Mesothelial cell of epicardium (in vitro differentiated cells): Measurements from ENCODE around the gene NEIL3. TPM values are rescaled to one million over a fixed set of nuclear protein-coding genes. Genes with fewer than 3 reads are reported as not detected.

Experiments
- DNase-seq, 2 experiments: peaks; one replicate each; pipeline ENCODE4 v3.0.0; 2021; ENCODE audit warnings: low spot score in 2 of 2; ENCODE audit not compliant: unreplicated experiment in 2 of 2
- H3K27ac Mint-ChIP-seq: 2 replicates; pipeline ENCODE4 v1.8.0; 2021; ENCODE audit warnings: mixed read lengths
- H3K27me3 Mint-ChIP-seq: 2 replicates; pipeline ENCODE4 v1.8.0; 2021; ENCODE audit warnings: low read depth, mixed read lengths
- H3K36me3 Mint-ChIP-seq: 2 replicates; pipeline ENCODE4 v1.8.0; 2021; ENCODE audit warnings: mixed read lengths
- H3K4me1 Mint-ChIP-seq: 2 replicates; pipeline ENCODE4 v1.8.0; 2021; ENCODE audit warnings: mixed read lengths
- H3K4me3 Mint-ChIP-seq: 2 replicates; pipeline ENCODE4 v1.8.0; 2021; ENCODE audit warnings: mild to moderate bottlenecking, moderate library complexity, mixed read lengths
- H3K9me3 Mint-ChIP-seq: 2 replicates; pipeline ENCODE4 v1.8.0; 2021; ENCODE audit warnings: mixed read lengths
- CTCF ChIP-seq: fragments of 200-600 bp; sonication (generic); IDR thresholded peaks from one replicate; pipeline ENCODE4 v1.5.0; 2021; ENCODE audit warnings: antibody characterized with exemption; ENCODE audit not compliant: unreplicated experiment
- total RNA-seq: library from RNA; stranded (reverse); gene quantifications from 3 replicates; pipeline ENCODE4 v1.2.1, GENCODE V29; 2021

NEIL3 gene
- total RNA-seq, 1 donor from 2014 or later = 6.2 TPM

- no peak overlapping the region for H3K27ac Mint-ChIP-seq
These were observed 41.8 kb upstream of the NEIL3 start for GRCh38 chr4:177267911-177268310.

GRCh38 chr4:177271091-177271490, 38.6 kb upstream of the NEIL3 start:
- Mint-ChIP-seq H3K27me3 (no peaks in the 10 kb centered on the region), H3K9me3 (no peaks in the 10 kb centered on the region), H3K27ac (no peak overlapping the region), H3K4me3 (no peak overlapping the region), H3K4me1 (peaks cover 16% of the 10 kb centered on the region), H3K36me3 (no peaks in the 10 kb centered on the region)
- no peak for DNase-seq
- TF ChIP-seq CTCF = no peak

More at GRCh38 chr4:177267911-177268310, 41.8 kb upstream of the NEIL3 start:
- no peak for DNase-seq
- no peak overlapping the region for H3K4me3 Mint-ChIP-seq
- peaks cover 25% of the 10 kb centered on the region for H3K4me1 Mint-ChIP-seq
- H3K27me3 Mint-ChIP-seq = no peaks in the 10 kb centered on the region
- no peaks in the 10 kb centered on the region for H3K9me3 Mint-ChIP-seq
- H3K36me3 Mint-ChIP-seq = no peaks in the 10 kb centered on the region
- no peak for TF ChIP-seq CTCF

GRCh38 chr4:177271915-177272766, 37.5 kb upstream of the NEIL3 start:
- H3K27ac Mint-ChIP-seq = peak overlapping the region; percentile 5
- peaks cover 16% of the 10 kb centered on the region for H3K4me1 Mint-ChIP-seq
- H3K9me3 Mint-ChIP-seq = no peaks in the 10 kb centered on the region
- H3K27me3 Mint-ChIP-seq = no peaks in the 10 kb centered on the region
- no peaks in the 10 kb centered on the region for H3K36me3 Mint-ChIP-seq
- no peak overlapping the region for H3K4me3 Mint-ChIP-seq
- no peak for TF ChIP-seq CTCF
- no peak for DNase-seq

GRCh38 chr4:177275999-177276398, 33.7 kb upstream of the NEIL3 start:
- Mint-ChIP-seq H3K4me1 (peaks cover 18% of the 10 kb centered on the region), H3K4me3 (no peak overlapping the region), H3K36me3 (no peaks in the 10 kb centered on the region), H3K27me3 (no peaks in the 10 kb centered on the region), H3K9me3 (peaks cover 10% of the 10 kb centered on the region), H3K27ac (no peak overlapping the region)
- TF ChIP-seq CTCF = no peak
- DNase-seq = no peak

- no peaks in the 10 kb centered on the region for H3K36me3 Mint-ChIP-seq
- TF ChIP-seq CTCF = no peak
- H3K4me3 Mint-ChIP-seq = no peak overlapping the region
- H3K4me1 Mint-ChIP-seq = peaks cover 15% of the 10 kb centered on the region
- peaks cover 10% of the 10 kb centered on the region for H3K9me3 Mint-ChIP-seq
- H3K27me3 Mint-ChIP-seq = no peaks in the 10 kb centered on the region
- peak overlapping the region; percentile 27 for H3K27ac Mint-ChIP-seq
- DNase-seq = no peak
These were observed 28.2 kb upstream of the NEIL3 start for GRCh38 chr4:177281351-177281909.
